Suprapubic skin (tissue), 4 donors: Measurements from ENCODE around the gene CUBN. TPM values are rescaled to one million over a fixed set of nuclear protein-coding genes. Genes with fewer than 3 reads are reported as not detected.

ENCODE experiments used
- DNase-seq, 2 donors: peaks; one replicate each; pipeline ENCODE4 v3.0.0-alpha.2; 2019; ENCODE audit warnings: low spot score in 2 of 2
- H3K27ac ChIP-seq: fragments of 200-600 bp; sonication (generic); one replicate; pipeline ENCODE4 v1.5.1; 2019
- H3K27me3 ChIP-seq: fragments of 200-600 bp; sonication (generic); one replicate; pipeline ENCODE4 v1.5.1; 2019
- H3K36me3 ChIP-seq: fragments of 200-600 bp; sonication (generic); one replicate; pipeline ENCODE4 v1.5.1; 2019
- H3K4me1 ChIP-seq: fragments of 200-600 bp; sonication (generic); one replicate; pipeline ENCODE4 v1.5.1; 2019
- H3K4me3 ChIP-seq: fragments of 200-600 bp; sonication (generic); one replicate; pipeline ENCODE4 v1.5.1; 2019; ENCODE audit warnings: mild to moderate bottlenecking
- H3K9me3 ChIP-seq: fragments of 200-600 bp; sonication (generic); one replicate; pipeline ENCODE4 v1.5.1; 2019
- EP300 ChIP-seq: sonication (generic); formaldehyde crosslinking; IDR thresholded peaks from one replicate; pipeline ENCODE4 v1.6.1; 2017; ENCODE audit warnings: antibody characterized with exemption
- POLR2A ChIP-seq, 2 donors: fragments of 450-650 bp; IDR thresholded peaks; one replicate each; pipeline ENCODE4 v1.6.1; 2017; ENCODE audit warnings: antibody characterized with exemption in 2 of 2, mild to moderate bottlenecking in 2 of 2, moderate library complexity in 2 of 2
- POLR2AphosphoS5 ChIP-seq, 3 donors: sonication (generic); formaldehyde crosslinking; IDR thresholded peaks; one replicate each; pipeline ENCODE4 v1.6.1; 2017; ENCODE audit warnings: antibody characterized with exemption in 3 of 3
- WGBS: methylation state at CpG from one replicate; pipeline ENCODE4 v1.1.5; 2018; 5-methylcytosine and 5-hydroxymethylcytosine counted together
- total RNA-seq, 4 donors: library from RNA; depleted of rRNA; stranded (reverse); fragments of >200 nt; gene quantifications; one replicate each; pipeline ENCODE4 v1.1.0, GENCODE V29; 2016
- TF ChIP-seq, protein P1 (sequence below), 2 donors: fragments of 200-600 bp in 1 of 2; fragments of 450-650 bp in 1 of 2; sonication (generic) in 1 of 2; IDR thresholded peaks; one replicate each; pipeline ENCODE4 v1.5.1; 2016 to 2019; ENCODE audit warnings: antibody characterized with exemption in 2 of 2, mild to moderate bottlenecking in 1 of 2, moderate library complexity in 1 of 2

CUBN gene
- total RNA-seq, 4 donors from 2014 or later, result 1.1 to 8.4 (median 1.2) TPM

DNA sequence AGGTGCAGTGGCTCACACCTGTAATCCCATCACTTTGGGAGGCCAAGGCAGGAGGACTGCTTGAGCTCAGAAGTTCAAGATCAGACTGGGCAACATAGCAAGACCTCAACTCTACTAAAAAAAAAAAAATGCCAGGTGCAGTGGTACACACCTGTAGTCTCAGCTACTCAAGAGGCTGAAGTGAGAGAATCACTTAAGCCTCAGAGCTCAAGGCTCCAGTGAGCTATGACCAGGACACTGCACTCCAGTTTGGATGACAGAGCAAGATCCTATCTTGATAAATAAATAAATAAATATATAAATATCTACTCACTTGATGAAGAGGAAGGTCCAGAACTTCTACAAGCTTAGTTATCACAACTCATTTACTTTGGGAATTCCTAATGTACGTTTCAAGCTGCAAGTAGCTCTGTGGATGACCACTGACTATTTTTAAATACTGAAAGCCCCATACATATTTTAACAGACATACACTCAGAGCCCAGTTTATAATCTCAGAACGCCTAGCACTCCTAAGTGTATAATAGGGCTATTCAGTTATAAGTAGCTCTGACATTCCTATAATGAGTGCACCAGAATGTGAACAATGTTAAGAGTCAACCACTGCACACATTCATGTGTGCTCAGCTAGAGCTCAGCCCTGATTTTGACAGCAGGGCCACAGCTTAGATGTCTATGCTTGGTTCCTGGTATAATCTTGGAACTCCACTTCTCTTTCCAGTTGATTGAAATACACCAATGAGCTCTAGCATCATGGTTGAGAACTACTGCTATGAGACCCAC, 119.1 kb downstream of the CUBN start:
- peak overlapping the region; percentile 62 for H3K27ac ChIP-seq
- DNase-seq, result no peak

DNA sequence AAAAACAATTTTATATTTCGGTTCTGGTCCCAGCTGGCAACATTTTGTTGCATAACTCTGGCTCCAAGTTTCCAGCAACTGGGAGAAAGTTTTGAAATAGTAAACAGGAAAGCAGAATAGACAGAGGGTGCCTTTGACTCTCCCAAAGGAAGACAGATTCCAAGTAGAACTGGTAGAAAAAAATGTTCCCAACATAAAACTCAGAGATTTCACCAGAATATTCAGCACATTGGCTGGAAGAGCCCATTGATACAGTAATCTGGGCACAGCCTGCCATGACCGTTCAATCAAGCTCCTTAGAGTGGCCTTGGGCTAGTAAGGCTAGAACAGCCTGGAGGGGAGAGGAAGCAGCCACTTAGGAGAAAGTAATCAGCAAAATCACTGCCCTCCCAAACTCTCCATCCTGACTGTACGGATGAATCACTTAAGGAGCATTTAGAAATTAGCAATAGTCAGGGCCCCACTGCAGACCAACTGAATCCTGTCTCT, 120.4 kb downstream of the CUBN start:
- Histone ChIP-seq H3K9me3 (no peaks in the 10 kb centered on the region), H3K4me1 (peaks cover 38% of the 10 kb centered on the region), H3K27ac (peak overlapping the region; percentile 62), H3K27me3 (no peaks in the 10 kb centered on the region), H3K36me3 (no peaks in the 10 kb centered on the region), H3K4me3 (no peak overlapping the region)
- WGBS, result 45% methylated on average over 3 of the region's 3 CpGs
- no peak for DNase-seq
- TF ChIP-seq, protein P1, sequence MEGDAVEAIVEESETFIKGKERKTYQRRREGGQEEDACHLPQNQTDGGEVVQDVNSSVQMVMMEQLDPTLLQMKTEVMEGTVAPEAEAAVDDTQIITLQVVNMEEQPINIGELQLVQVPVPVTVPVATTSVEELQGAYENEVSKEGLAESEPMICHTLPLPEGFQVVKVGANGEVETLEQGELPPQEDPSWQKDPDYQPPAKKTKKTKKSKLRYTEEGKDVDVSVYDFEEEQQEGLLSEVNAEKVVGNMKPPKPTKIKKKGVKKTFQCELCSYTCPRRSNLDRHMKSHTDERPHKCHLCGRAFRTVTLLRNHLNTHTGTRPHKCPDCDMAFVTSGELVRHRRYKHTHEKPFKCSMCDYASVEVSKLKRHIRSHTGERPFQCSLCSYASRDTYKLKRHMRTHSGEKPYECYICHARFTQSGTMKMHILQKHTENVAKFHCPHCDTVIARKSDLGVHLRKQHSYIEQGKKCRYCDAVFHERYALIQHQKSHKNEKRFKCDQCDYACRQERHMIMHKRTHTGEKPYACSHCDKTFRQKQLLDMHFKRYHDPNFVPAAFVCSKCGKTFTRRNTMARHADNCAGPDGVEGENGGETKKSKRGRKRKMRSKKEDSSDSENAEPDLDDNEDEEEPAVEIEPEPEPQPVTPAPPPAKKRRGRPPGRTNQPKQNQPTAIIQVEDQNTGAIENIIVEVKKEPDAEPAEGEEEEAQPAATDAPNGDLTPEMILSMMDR (IDR thresholded peaks at IDR 0.05), result no peak
- TF ChIP-seq POLR2A (IDR thresholded peaks at IDR 0.05) (no peak), EP300 (no peak), POLR2AphosphoS5 (IDR thresholded peaks at IDR 0.05) (no peak)

More for the DNA sequence above, 119.1 kb downstream of the CUBN start:
- no peaks in the 10 kb centered on the region for H3K36me3 ChIP-seq
- TF ChIP-seq, protein P1 (IDR thresholded peaks at IDR 0.05), result no peak
- TF ChIP-seq EP300, result no peak
- no peak for TF ChIP-seq POLR2AphosphoS5 (IDR thresholded peaks at IDR 0.05)
- no peak for TF ChIP-seq POLR2A (IDR thresholded peaks at IDR 0.05)
- H3K4me1 ChIP-seq, result peaks cover 38% of the 10 kb centered on the region
- no peak overlapping the region for H3K4me3 ChIP-seq
- no peaks in the 10 kb centered on the region for H3K9me3 ChIP-seq
- 89% methylated on average over 2 of the region's 2 CpGs for WGBS
- H3K27me3 ChIP-seq, result no peaks in the 10 kb centered on the region

DNA sequence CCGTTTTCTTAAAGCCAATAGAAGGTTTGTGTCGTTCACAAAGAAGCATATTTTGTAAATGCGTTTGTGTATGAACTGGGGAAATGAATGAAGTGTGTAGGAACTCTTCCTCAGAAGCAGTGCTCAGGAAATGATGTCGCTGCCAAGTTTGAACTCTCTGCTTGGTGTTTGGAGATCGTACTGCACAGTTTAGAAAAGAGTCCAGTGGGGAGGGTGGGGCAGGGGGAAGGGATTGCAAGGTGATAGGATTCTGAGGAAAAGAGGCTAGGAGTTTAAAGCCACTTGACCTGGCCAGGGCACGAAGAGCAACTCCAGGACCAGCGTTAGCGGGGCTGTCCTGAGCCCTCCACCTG, 122.2 kb downstream of the CUBN start:
- no peak for TF ChIP-seq POLR2A (IDR thresholded peaks at IDR 0.05)
- no peak for TF ChIP-seq POLR2AphosphoS5 (IDR thresholded peaks at IDR 0.05)
- TF ChIP-seq, protein P1 (IDR thresholded peaks at IDR 0.05), result no peak
- TF ChIP-seq EP300, result no peak
- no peak overlapping the region for H3K4me3 ChIP-seq
- no peaks in the 10 kb centered on the region for H3K27me3 ChIP-seq
- no peaks in the 10 kb centered on the region for H3K9me3 ChIP-seq
- peaks cover 56% of the 10 kb centered on the region for H3K4me1 ChIP-seq
- H3K27ac ChIP-seq, result peak overlapping the region; percentile 67
- H3K36me3 ChIP-seq, result no peaks in the 10 kb centered on the region
- no peak for DNase-seq
- WGBS, result 63% methylated on average over 8 of the region's 8 CpGs

DNA sequence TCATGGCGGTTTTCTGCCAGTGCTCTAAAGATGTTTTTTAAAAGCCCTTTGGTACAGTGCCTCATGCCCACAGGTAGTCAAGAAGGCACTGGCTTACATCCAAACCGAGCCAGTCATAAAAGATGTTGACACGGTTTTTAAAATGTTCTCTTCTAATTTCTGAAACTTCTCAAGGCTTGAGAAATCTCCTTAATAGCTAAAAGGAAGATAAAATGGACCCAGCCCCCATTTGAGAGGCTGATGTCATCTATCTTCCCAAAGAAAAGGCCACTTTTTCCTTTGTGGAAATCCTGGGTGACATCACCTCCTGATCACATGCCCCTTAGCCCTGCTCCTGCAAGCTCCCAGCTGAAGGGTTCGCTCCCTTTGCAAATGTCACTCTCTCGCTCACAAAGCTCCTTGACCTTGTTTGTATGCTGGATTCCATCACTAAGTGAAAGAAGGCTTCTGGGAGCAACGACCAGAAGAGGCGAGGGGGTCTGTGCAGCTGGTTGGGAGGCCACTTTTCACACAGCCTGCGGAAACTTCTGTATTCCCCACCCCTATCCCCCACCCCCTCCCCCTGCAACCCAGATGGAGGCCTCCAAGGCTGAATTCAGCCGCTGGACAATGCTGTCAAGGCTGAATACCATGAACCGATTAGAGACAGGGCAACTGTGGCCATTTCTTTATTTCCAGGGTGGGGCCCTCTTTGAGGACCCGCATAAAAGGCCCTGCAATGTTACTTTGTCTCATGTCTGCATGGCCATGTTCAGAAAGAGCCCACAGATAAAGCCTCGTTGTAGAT, 122.8 kb downstream of the CUBN start:
- H3K9me3 ChIP-seq, result no peaks in the 10 kb centered on the region
- DNase-seq, result no peak
- no peaks in the 10 kb centered on the region for H3K27me3 ChIP-seq
- no peaks in the 10 kb centered on the region for H3K36me3 ChIP-seq
- peaks cover 58% of the 10 kb centered on the region for H3K4me1 ChIP-seq
- 53% methylated on average over 12 of the region's 12 CpGs for WGBS
- H3K4me3 ChIP-seq, result no peak overlapping the region
- TF ChIP-seq, protein P1 (IDR thresholded peaks at IDR 0.05), result no peak
- TF ChIP-seq POLR2AphosphoS5 (IDR thresholded peaks at IDR 0.05) (no peak), POLR2A (IDR thresholded peaks at IDR 0.05) (no peak), EP300 (no peak)
- peak overlapping the region; percentile 67 for H3K27ac ChIP-seq
